HepG2 (cell line): ENCODE results near the gene G6PC2. TPM values are rescaled to one million over a fixed set of nuclear protein-coding genes. Genes with fewer than 3 reads are reported as not detected.
A peak's percentile ranks its signal among the peaks of the same experiment; 100 is the strongest.

ENCODE experiments used
- ATAD3A ChIP-seq: sonication (generic); formaldehyde crosslinking; IDR thresholded peaks from 2 replicates; pipeline ENCODE4 v1.4.0; 2020; ENCODE audit warnings: missing genetic modification reagents
- ATM ChIP-seq: fragments of 450-650 bp; IDR thresholded peaks from 2 replicates; pipeline ENCODE4 v1.7.1; 2017; ENCODE audit warnings: mild to moderate bottlenecking, borderline replicate concordance
- CHD2 ChIP-seq: IDR thresholded peaks from 2 replicates; pipeline ENCODE4 v1.6.1; 2011; ENCODE audit warnings: low read depth, low read length, improper control_type of control experiment
- GRHL1 ChIP-seq: sonication (generic); formaldehyde crosslinking; conservative IDR thresholded peaks from 2 replicates; pipeline ENCODE4 v1.8.0; 2022; ENCODE audit warnings: missing genetic modification reagents
- NCOR1 ChIP-seq: fragments of 200-600 bp; sonication (generic); IDR thresholded peaks from 2 replicates; pipeline ENCODE4 v1.7.0; 2017; ENCODE audit warnings: antibody characterized with exemption, low read length, borderline replicate concordance
- NONO ChIP-seq, 2 experiments: fragments of 450-650 bp in 1 of 2; sonication (generic) in 1 of 2; formaldehyde crosslinking in 1 of 2; IDR thresholded peaks in 1 of 2; conservative IDR thresholded peaks in 1 of 2; 2 replicates each; pipeline versions ENCODE4 v1.6.1 to v1.8.0; 2017 to 2022; ENCODE audit warnings: mild to moderate bottlenecking in 1 of 2, missing genetic modification reagents in 1 of 2, moderate library complexity in 1 of 2
- PAX8 ChIP-seq: sonication (generic); formaldehyde crosslinking; IDR thresholded peaks from 2 replicates; pipeline ENCODE4 v1.8.0; 2022; ENCODE audit warnings: mild to moderate bottlenecking, missing genetic modification reagents, borderline replicate concordance
- ZNF124 ChIP-seq: sonication (generic); formaldehyde crosslinking; IDR thresholded peaks from 2 replicates; pipeline ENCODE4 v1.4.0; 2020; ENCODE audit warnings: missing genetic modification reagents
- ZNF207 ChIP-seq: fragments of 450-650 bp; IDR thresholded peaks from 2 replicates; pipeline ENCODE4 v1.6.1; 2016; ENCODE audit warnings: antibody characterized with exemption, borderline replicate concordance
- ZNF564 ChIP-seq: sonication (generic); formaldehyde crosslinking; IDR thresholded peaks from 2 replicates; pipeline ENCODE4 v1.8.1; 2023; ENCODE audit warnings: mild to moderate bottlenecking, missing genetic modification reagents
- polyA plus RNA-seq, 8 experiments: library from polyadenylated mRNA; depleted of rRNA in 3 of 8; stranded (reverse) in 7 of 8; unstranded in 1 of 8; fragments of >200 nt; fragmentation: Illumina TruSeq in 4 of 8; extraction: Trizol in 4 of 8; gene quantifications; 2 replicates each; pipeline versions ENCODE4 v1.2.1 to v1.2.3, GENCODE V29; 2011 to 2016; ENCODE audit warnings: low read depth in 4 of 8, missing spikeins in 1 of 8, mixed read lengths in 1 of 8; ENCODE audit not compliant: insufficient read depth in 1 of 8
- total RNA-seq, 5 experiments: library from RNA; depleted of rRNA; stranded (reverse); fragments of >200 nt; fragmentation: Illumina TruSeq; extraction: Trizol; gene quantifications; 2 replicates each; pipeline ENCODE4 v1.2.3, GENCODE V29; 2016; ENCODE audit warnings: low read depth in 1 of 5
- TF ChIP-seq, protein P1 (sequence below): sonication (generic); formaldehyde crosslinking; IDR thresholded peaks from 2 replicates; pipeline ENCODE4 v1.4.0; 2020; ENCODE audit warnings: missing genetic modification reagents, borderline replicate concordance
- TF ChIP-seq, protein P2 (sequence below): sonication (generic); formaldehyde crosslinking; conservative IDR thresholded peaks from 2 replicates; pipeline ENCODE4 v1.4.0; 2020; ENCODE audit warnings: mild to moderate bottlenecking, missing genetic modification reagents, moderate library complexity
- TF ChIP-seq, protein P3 (sequence below): sonication (generic); formaldehyde crosslinking; IDR thresholded peaks from 2 replicates; pipeline ENCODE4 v1.4.0; 2020; ENCODE audit warnings: mild to moderate bottlenecking, missing genetic modification reagents

G6PC2 gene
- total and polyA plus RNA-seq, 2 of the 13 experiments (the other 11 are each of a cell fraction or from before 2014, with no cell fraction given) = not detected

GRCh38 chr2:168890006-168890782 lies 10.9 kb upstream of the G6PC2 start, which contains the start of gene SPC25 (continued):
- TF ChIP-seq GRHL1 (CRISPR knock-in tag) (no peak), NONO (IDR thresholded peaks at IDR 0.05) (no peak), NONO (CRISPR knock-in tag; conservative IDR thresholded peaks at IDR 0.05) (peak; percentile 69; the same call in 1 of the 2 replicates), ZNF564 (no peak), NCOR1 (peak; percentile 56; the same call in 1 of the 2 replicates), ATM (no peak), CHD2 (peak; percentile 95), ZNF207 (no peak), PAX8 (CRISPR knock-in tag) (no peak), ZNF124 (peak; percentile 83; the same call in 1 of the 2 replicates), ATAD3A (no peak)
- TF ChIP-seq, protein P1, sequence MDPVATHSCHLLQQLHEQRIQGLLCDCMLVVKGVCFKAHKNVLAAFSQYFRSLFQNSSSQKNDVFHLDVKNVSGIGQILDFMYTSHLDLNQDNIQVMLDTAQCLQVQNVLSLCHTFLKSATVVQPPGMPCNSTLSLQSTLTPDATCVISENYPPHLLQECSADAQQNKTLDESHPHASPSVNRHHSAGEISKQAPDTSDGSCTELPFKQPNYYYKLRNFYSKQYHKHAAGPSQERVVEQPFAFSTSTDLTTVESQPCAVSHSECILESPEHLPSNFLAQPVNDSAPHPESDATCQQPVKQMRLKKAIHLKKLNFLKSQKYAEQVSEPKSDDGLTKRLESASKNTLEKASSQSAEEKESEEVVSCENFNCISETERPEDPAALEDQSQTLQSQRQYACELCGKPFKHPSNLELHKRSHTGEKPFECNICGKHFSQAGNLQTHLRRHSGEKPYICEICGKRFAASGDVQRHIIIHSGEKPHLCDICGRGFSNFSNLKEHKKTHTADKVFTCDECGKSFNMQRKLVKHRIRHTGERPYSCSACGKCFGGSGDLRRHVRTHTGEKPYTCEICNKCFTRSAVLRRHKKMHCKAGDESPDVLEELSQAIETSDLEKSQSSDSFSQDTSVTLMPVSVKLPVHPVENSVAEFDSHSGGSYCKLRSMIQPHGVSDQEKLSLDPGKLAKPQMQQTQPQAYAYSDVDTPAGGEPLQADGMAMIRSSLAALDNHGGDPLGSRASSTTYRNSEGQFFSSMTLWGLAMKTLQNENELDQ (CRISPR knock-in tag) = no peak
- TF ChIP-seq, protein P2, sequence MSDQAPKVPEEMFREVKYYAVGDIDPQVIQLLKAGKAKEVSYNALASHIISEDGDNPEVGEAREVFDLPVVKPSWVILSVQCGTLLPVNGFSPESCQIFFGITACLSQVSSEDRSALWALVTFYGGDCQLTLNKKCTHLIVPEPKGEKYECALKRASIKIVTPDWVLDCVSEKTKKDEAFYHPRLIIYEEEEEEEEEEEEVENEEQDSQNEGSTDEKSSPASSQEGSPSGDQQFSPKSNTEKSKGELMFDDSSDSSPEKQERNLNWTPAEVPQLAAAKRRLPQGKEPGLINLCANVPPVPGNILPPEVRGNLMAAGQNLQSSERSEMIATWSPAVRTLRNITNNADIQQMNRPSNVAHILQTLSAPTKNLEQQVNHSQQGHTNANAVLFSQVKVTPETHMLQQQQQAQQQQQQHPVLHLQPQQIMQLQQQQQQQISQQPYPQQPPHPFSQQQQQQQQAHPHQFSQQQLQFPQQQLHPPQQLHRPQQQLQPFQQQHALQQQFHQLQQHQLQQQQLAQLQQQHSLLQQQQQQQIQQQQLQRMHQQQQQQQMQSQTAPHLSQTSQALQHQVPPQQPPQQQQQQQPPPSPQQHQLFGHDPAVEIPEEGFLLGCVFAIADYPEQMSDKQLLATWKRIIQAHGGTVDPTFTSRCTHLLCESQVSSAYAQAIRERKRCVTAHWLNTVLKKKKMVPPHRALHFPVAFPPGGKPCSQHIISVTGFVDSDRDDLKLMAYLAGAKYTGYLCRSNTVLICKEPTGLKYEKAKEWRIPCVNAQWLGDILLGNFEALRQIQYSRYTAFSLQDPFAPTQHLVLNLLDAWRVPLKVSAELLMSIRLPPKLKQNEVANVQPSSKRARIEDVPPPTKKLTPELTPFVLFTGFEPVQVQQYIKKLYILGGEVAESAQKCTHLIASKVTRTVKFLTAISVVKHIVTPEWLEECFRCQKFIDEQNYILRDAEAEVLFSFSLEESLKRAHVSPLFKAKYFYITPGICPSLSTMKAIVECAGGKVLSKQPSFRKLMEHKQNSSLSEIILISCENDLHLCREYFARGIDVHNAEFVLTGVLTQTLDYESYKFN (CRISPR knock-in tag) = no peak; the same call in 1 of the 2 replicates
- TF ChIP-seq, protein P3, sequence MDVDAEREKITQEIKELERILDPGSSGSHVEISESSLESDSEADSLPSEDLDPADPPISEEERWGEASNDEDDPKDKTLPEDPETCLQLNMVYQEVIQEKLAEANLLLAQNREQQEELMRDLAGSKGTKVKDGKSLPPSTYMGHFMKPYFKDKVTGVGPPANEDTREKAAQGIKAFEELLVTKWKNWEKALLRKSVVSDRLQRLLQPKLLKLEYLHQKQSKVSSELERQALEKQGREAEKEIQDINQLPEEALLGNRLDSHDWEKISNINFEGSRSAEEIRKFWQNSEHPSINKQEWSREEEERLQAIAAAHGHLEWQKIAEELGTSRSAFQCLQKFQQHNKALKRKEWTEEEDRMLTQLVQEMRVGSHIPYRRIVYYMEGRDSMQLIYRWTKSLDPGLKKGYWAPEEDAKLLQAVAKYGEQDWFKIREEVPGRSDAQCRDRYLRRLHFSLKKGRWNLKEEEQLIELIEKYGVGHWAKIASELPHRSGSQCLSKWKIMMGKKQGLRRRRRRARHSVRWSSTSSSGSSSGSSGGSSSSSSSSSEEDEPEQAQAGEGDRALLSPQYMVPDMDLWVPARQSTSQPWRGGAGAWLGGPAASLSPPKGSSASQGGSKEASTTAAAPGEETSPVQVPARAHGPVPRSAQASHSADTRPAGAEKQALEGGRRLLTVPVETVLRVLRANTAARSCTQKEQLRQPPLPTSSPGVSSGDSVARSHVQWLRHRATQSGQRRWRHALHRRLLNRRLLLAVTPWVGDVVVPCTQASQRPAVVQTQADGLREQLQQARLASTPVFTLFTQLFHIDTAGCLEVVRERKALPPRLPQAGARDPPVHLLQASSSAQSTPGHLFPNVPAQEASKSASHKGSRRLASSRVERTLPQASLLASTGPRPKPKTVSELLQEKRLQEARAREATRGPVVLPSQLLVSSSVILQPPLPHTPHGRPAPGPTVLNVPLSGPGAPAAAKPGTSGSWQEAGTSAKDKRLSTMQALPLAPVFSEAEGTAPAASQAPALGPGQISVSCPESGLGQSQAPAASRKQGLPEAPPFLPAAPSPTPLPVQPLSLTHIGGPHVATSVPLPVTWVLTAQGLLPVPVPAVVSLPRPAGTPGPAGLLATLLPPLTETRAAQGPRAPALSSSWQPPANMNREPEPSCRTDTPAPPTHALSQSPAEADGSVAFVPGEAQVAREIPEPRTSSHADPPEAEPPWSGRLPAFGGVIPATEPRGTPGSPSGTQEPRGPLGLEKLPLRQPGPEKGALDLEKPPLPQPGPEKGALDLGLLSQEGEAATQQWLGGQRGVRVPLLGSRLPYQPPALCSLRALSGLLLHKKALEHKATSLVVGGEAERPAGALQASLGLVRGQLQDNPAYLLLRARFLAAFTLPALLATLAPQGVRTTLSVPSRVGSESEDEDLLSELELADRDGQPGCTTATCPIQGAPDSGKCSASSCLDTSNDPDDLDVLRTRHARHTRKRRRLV (CRISPR knock-in tag) = peak; percentile 74; the same call in 1 of the 2 replicates
